PC-9 (cell line): Measurements from ENCODE around the gene TANGO2. TPM values are rescaled to one million over a fixed set of nuclear protein-coding genes. Genes with fewer than 3 reads are reported as not detected.

Source experiments
- BruUV-seq: library from RNA; stranded (reverse); fragments of 400-500 nt; replicated peaks from 2 replicates; lab custom pipeline; 2021; lab: Mats Ljungman, UMichigan
- CTCF ChIA-PET: fragments of 300-600 bp; sonication (Branson Sonifier 250); formaldehyde crosslinking; loops from one replicate; lab custom pipeline; 2022; ENCODE audit warnings: antibody characterized with exemption; lab: Charles Lee
- POLR2A ChIA-PET: fragments of 300-600 bp; sonication (Branson Sonifier 250); formaldehyde crosslinking; loops from one replicate; lab custom pipeline; 2022; ENCODE audit warnings: antibody characterized with exemption; ENCODE audit not compliant: unreplicated experiment; lab: Charles Lee
- DNase-seq, 2 experiments: peaks; one replicate each; pipeline versions ENCODE4 v3.0.0 to v3.0.0-alpha.2; 2015 to 2022; ENCODE audit warnings: mixed read lengths in 1 of 2
- H2AFZ ChIP-seq: fragments of 200-600 bp; sonication (generic); 2 replicates; pipeline ENCODE4 v1.8.1; 2017; ENCODE audit warnings: antibody characterized with exemption
- H3F3A ChIP-seq: fragments of 200-600 bp; sonication (generic); 2 replicates; pipeline ENCODE4 v1.8.1; 2017; ENCODE audit warnings: antibody characterized with exemption, mild to moderate bottlenecking, low read depth; ENCODE audit not compliant: insufficient read depth
- H3K27ac ChIP-seq: fragments of 200-600 bp; sonication (generic); 2 replicates; pipeline ENCODE4 v1.6.1; 2016; ENCODE audit warnings: mixed run types
- H3K27me3 ChIP-seq: fragments of 200-600 bp; sonication (generic); 2 replicates; pipeline ENCODE4 v1.6.1; 2016; ENCODE audit warnings: low read depth, mixed run types; ENCODE audit not compliant: insufficient read depth
- H3K36me3 ChIP-seq: fragments of 200-600 bp; sonication (generic); 2 replicates; pipeline ENCODE4 v1.6.1; 2016; ENCODE audit warnings: low read depth, mixed run types
- H3K4me1 ChIP-seq: fragments of 200-600 bp; sonication (generic); replicated peaks from 2 replicates; pipeline ENCODE4 v1.6.1; 2016; ENCODE audit warnings: mixed run types; ENCODE audit not compliant: insufficient read depth
- H3K4me2 ChIP-seq: fragments of 200-600 bp; sonication (generic); 2 replicates; pipeline ENCODE4 v1.6.1; 2017; ENCODE audit warnings: mixed run types
- H3K4me3 ChIP-seq: fragments of 200-600 bp; sonication (generic); 2 replicates; pipeline ENCODE4 v1.6.1; 2016; ENCODE audit warnings: mixed run types
- H3K79me2 ChIP-seq: fragments of 200-600 bp; sonication (generic); 2 replicates; pipeline ENCODE4 v1.6.1; 2017; ENCODE audit warnings: low read depth, mixed run types
- H3K9me2 ChIP-seq: fragments of 200-600 bp; sonication (generic); 2 replicates; pipeline ENCODE4 v1.8.1; 2017; ENCODE audit warnings: mild to moderate bottlenecking; ENCODE audit not compliant: insufficient read depth
- H3K9me3 ChIP-seq: fragments of 200-600 bp; sonication (generic); 2 replicates; pipeline ENCODE4 v1.8.1; 2016; ENCODE audit warnings: low read depth; ENCODE audit not compliant: insufficient read depth
- H4K20me1 ChIP-seq: fragments of 200-600 bp; sonication (generic); 2 replicates; pipeline ENCODE4 v1.8.1; 2017; ENCODE audit not compliant: insufficient read depth
- EZH2 ChIP-seq: fragments of 200-600 bp; sonication (generic); IDR thresholded peaks from 2 replicates; pipeline ENCODE4 v1.8.0; 2017; ENCODE audit warnings: antibody characterized with exemption, low read depth
- intact Hi-C: fragments of 100-400 bp; cut with micrococcal nuclease; formaldehyde crosslinking; loops from one replicate; pipeline ENCODE4 v1.10.0; 2022; ENCODE audit not compliant: unreplicated experiment
- total RNA-seq: library from RNA; stranded (reverse); gene quantifications from 2 replicates; pipeline ENCODE4 v1.2.3, GENCODE V29; 2021
- TF ChIP-seq, protein P1 (sequence below): fragments of 200-600 bp; sonication (generic); conservative IDR thresholded peaks from 2 replicates; pipeline ENCODE4 v1.6.1; 2017; ENCODE audit warnings: mixed run types, antibody characterized with exemption, mild to moderate bottlenecking, moderate library complexity

The TANGO2 gene
- total RNA-seq, 1 experiment from 2014 or later = 22.4 TPM

DNA sequence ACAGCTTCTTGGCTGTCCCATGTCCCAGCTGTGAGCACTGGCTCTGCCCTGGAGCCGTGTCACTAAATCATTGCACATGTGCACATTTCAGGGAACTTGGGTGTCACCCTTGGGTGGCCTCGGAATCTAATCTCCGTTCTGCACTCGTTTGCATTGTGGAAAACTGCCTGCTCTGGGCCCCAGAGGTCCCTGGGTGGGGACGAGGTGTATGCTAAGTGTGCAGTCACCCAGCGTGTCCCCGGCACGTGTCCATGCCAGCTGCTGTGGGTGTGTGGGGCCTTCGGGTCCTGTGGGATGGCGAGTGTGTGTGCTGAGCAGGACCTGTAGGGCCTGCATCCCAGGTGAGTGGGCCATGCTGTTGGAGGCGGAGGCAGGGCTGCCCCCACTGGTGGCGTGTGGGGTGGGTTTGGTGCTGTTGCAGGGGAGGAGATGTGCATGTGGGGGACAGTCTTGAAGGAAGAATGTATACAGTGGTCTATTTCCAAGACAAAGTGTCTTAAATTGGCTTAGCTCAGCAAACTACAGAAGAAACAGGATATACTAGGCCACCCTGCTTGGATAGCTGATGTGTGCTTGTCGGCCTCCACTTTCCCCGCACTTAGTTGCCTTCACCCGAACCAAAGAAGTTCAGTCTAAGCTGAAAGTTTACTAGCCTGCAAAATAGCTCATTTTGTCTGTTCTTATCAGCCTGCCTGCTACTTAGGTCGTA, 14.6 kb downstream of the TANGO2 start:
- DNase-seq = no peak
- no peak overlapping the region for H2AFZ ChIP-seq
- no peaks in the 10 kb centered on the region for H3K9me3 ChIP-seq
- H3K4me3 ChIP-seq = no peak overlapping the region
- no peak overlapping the region for H3K27ac ChIP-seq
- H3K79me2 ChIP-seq = no peaks in the 10 kb centered on the region
- H3K9me2 ChIP-seq = no peaks in the 10 kb centered on the region
- intact Hi-C loops = no loop called here
- H3K36me3 ChIP-seq = no peaks in the 10 kb centered on the region
- no peaks in the 10 kb centered on the region for H3K4me1 ChIP-seq
- no peaks in the 10 kb centered on the region for H3F3A ChIP-seq
- no peak overlapping the region for H3K4me2 ChIP-seq
- BruUV-seq = no TSS peak
- ChIA-PET POLR2A (no interaction called here), CTCF (no interaction called here)
- no peaks in the 10 kb centered on the region for H4K20me1 ChIP-seq
- TF ChIP-seq, protein P1, sequence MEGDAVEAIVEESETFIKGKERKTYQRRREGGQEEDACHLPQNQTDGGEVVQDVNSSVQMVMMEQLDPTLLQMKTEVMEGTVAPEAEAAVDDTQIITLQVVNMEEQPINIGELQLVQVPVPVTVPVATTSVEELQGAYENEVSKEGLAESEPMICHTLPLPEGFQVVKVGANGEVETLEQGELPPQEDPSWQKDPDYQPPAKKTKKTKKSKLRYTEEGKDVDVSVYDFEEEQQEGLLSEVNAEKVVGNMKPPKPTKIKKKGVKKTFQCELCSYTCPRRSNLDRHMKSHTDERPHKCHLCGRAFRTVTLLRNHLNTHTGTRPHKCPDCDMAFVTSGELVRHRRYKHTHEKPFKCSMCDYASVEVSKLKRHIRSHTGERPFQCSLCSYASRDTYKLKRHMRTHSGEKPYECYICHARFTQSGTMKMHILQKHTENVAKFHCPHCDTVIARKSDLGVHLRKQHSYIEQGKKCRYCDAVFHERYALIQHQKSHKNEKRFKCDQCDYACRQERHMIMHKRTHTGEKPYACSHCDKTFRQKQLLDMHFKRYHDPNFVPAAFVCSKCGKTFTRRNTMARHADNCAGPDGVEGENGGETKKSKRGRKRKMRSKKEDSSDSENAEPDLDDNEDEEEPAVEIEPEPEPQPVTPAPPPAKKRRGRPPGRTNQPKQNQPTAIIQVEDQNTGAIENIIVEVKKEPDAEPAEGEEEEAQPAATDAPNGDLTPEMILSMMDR = no peak
- no peak for TF ChIP-seq EZH2
- no peaks in the 10 kb centered on the region for H3K27me3 ChIP-seq

DNA sequence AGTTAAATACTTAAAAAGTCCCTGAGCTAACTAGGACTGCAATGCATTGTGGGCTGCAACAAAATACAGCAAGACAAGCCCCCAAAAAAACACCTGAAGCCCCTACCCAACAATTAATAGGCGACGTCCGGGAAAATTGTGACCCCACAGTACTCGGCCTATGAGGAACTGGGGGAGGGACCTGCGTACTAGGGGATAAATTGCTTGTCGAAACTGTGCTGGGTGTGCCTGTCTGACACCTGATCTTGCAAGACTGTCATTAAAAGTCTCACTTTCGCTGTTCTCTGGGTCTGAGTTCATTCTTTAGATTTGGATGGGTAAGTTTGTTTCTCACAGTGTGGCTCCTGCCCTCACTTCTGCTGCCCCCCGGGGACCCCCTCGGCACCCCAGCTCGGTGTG, 15.2 kb downstream of the TANGO2 start:
- no TSS peak for BruUV-seq

DNA sequence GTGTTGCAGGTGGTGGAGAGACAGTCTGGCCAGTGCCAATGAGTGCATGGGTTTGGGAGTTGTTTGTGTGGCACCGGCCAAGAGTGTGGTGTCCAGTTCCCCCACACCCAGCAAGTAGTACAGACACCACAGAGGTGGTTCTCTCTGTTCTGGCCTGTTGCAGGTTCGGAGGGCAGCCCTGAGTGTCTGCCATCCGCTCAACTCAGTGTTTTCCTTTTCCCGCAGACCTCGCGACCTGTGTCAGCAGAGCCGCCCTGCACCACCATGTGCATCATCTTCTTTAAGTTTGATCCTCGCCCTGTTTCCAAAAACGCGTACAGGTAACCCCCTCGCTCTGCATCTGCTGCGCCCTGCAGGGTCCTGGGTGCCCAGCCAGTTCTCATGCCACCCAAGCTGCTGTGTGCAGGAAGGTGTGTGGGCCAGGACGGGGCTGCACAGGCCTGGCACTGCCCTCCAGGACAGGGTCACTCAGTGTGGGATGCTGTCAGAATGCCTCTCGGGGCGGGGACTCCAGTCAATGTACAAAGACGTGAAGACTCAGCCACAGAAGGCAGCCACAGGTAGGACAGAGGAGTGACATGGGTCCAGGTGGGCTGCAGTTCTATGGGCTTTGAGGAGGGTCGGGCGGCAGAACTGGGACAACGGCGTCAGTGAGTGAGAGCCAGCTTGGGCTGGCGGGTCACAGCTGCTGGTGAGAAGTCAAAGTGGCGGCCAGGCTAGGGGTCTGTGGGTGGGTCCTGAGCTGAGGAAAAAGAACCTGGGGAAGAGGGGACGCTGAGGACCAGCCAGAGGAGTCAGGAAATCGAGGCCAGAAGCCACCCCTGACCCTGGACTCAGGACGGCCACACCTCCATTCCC, 15.9 kb downstream of the TANGO2 start:
- Histone ChIP-seq H2AFZ (no peak overlapping the region), H3K79me2 (no peaks in the 10 kb centered on the region), H3K9me3 (no peaks in the 10 kb centered on the region), H3K27me3 (no peaks in the 10 kb centered on the region), H3K27ac (no peak overlapping the region), H3K36me3 (no peaks in the 10 kb centered on the region), H3K4me3 (no peak overlapping the region), H3K9me2 (no peaks in the 10 kb centered on the region), H3K4me2 (no peak overlapping the region), H3K4me1 (no peaks in the 10 kb centered on the region), H4K20me1 (no peaks in the 10 kb centered on the region), H3F3A (no peaks in the 10 kb centered on the region)
- CTCF ChIA-PET = no interaction called here
- no TSS peak for BruUV-seq
- no peak for DNase-seq
- POLR2A ChIA-PET = no interaction called here
- intact Hi-C loops = no loop called here
- TF ChIP-seq EZH2 = no peak
- TF ChIP-seq, protein P1 = no peak

More for the DNA sequence above, 15.2 kb downstream of the TANGO2 start:
- Histone ChIP-seq H3F3A (no peaks in the 10 kb centered on the region), H3K27me3 (no peaks in the 10 kb centered on the region), H3K36me3 (no peaks in the 10 kb centered on the region), H4K20me1 (no peaks in the 10 kb centered on the region), H3K4me3 (no peak overlapping the region), H3K4me2 (no peak overlapping the region), H3K4me1 (no peaks in the 10 kb centered on the region), H3K9me3 (no peaks in the 10 kb centered on the region), H3K9me2 (no peaks in the 10 kb centered on the region), H3K79me2 (no peaks in the 10 kb centered on the region), H2AFZ (no peak overlapping the region), H3K27ac (no peak overlapping the region)
- intact Hi-C loops = no loop called here
- ChIA-PET CTCF (no interaction called here), POLR2A (no interaction called here)
- no peak for DNase-seq
- TF ChIP-seq, protein P1 = no peak
- no peak for TF ChIP-seq EZH2
